Kidney glomerular epithelial cell (primary cell): ENCODE results near the gene L3MBTL2.

Experiments
- DNase-seq: peaks from one replicate; lab custom pipeline; 2025; lab: John Stamatoyannopoulos, UW

The L3MBTL2 gene

DNA sequence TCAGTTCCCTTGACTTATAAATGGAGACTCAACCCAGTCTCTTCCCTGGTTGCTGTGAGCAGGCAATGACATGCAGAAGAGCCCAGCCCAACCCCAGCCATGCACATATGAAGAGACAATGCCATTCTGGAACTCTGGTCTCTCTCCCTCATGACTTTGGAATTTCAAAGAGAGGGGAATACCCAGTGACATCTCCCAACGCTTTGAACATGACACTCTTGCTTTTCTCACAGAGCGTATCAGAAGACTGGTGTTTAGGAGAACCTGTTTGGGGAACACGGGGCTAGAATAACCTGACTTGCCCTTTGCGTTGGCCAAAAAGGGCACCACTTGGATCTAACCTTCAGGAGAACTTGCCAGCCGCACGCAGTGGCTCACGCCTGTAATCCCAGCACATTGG is 68.0 kb downstream of the L3MBTL2 start:
- no peak for DNase-seq

DNA sequence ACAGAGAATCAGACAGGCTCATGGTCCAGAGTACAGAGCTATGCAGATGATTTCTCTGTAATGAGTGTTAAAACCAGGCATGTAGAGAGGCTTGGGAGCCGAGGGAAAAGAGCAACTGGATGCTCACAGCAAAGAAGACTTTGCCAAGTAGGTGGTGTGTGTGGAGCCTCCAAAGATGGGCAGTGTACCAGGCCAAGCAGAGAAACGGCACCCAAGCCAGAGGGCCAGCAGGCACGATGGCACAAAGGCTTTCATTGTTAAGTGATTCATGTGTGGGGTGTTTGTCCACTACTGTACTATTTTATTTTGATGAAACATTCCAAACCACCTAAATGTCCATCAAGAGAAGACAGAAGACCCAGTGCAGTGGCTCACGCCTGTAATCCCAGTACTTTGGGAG is 69.7 kb downstream of the L3MBTL2 start:
- no peak for DNase-seq

DNA sequence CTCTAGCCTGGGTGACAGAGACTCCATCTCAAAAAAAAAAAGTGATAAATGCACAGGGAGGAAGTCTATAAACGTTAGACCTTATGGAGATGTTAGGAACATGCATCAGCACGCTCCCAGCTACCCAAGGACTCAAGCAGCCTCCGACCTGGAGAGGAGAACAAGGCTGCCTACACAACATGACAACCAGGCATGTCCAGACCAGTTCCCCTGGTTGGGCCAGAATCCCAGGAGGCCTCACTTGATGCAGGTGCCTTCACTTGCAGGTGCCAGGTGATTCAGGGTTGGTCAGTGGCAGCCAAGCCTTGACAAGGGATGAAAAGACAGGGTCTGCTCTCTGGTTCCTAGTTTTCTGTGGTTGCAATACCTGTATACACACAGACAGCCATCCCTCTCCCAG is 75.0 kb downstream of the L3MBTL2 start:
- DNase-seq, result no peak

DNA sequence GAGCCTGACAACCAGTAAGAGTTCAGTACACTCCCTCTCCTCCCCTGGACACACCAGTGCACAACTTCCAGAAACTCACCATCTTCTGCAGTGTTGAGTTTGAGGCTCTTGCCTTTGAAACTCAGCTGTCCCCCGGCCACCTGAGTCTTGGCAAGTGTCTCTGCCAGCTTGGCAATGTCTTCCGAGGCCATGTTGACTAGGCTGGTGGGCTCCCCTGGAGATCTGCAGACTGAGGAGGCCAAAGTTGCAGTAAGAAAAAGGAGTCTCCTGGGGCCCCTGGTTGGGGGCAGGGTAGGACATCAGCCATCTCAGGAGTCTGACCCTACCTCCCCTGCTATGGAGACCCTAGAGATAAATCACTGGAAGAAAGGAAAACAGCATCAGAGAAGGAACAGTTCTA is 75.7 kb downstream of the L3MBTL2 start:
- no peak for DNase-seq
